Neural progenitor cell (in vitro differentiated cells): ENCODE data around the gene NFIX. TPM values are rescaled to one million over a fixed set of nuclear protein-coding genes. Genes with fewer than 3 reads are reported as not detected.

Experiments used
- DNase-seq: peaks from one replicate; pipeline ENCODE4 v3.0.0-alpha.2; 2016; ENCODE audit warnings: low spot score
- H2AFZ ChIP-seq: fragments of 200-600 bp; sonication (generic); replicated peaks from 2 replicates; pipeline ENCODE4 v1.6.1; 2016; ENCODE audit warnings: antibody characterized with exemption
- H3F3A ChIP-seq: fragments of 200-600 bp; sonication (generic); 2 replicates; pipeline ENCODE4 v1.6.1; 2016; ENCODE audit warnings: antibody characterized with exemption, low read depth
- H3K27ac ChIP-seq: fragments of 200-600 bp; sonication (generic); 2 replicates; pipeline ENCODE4 v1.5.1; 2016; ENCODE audit warnings: mild to moderate bottlenecking
- H3K27me3 ChIP-seq: fragments of 200-600 bp; sonication (generic); 2 replicates; pipeline ENCODE4 v1.6.1; 2016; ENCODE audit warnings: mild to moderate bottlenecking, moderate library complexity
- H3K36me3 ChIP-seq: fragments of 200-600 bp; sonication (generic); 2 replicates; pipeline ENCODE4 v1.5.1; 2016
- H3K4me1 ChIP-seq: fragments of 200-600 bp; sonication (generic); 2 replicates; pipeline ENCODE4 v1.6.1; 2016; ENCODE audit warnings: mixed run types
- H3K4me2 ChIP-seq: fragments of 200-600 bp; sonication (generic); 2 replicates; pipeline ENCODE4 v1.6.1; 2016
- H3K4me3 ChIP-seq: fragments of 200-600 bp; sonication (generic); 2 replicates; pipeline ENCODE4 v1.5.1; 2016
- H3K79me2 ChIP-seq: fragments of 200-600 bp; sonication (generic); 2 replicates; pipeline ENCODE4 v1.6.1; 2016; ENCODE audit warnings: low read depth
- H3K9ac ChIP-seq: fragments of 200-600 bp; sonication (generic); 2 replicates; pipeline ENCODE4 v1.6.1; 2016
- H3K9me3 ChIP-seq: fragments of 200-600 bp; sonication (generic); 2 replicates; pipeline ENCODE4 v1.5.1; 2016; ENCODE audit warnings: low read depth
- H4K20me1 ChIP-seq: fragments of 200-600 bp; sonication (generic); 2 replicates; pipeline ENCODE4 v1.6.1; 2016; ENCODE audit warnings: low read depth
- H3K27ac Mint-ChIP-seq: 3 replicates; pipeline ENCODE4 v1.8.0; 2021; ENCODE audit warnings: mixed read lengths
- H3K27me3 Mint-ChIP-seq: 2 replicates; pipeline ENCODE4 v1.8.0; 2022; ENCODE audit warnings: low read depth, mild to moderate bottlenecking, inconsistent platforms, moderate library complexity, mixed read lengths; ENCODE audit not compliant: insufficient read depth
- H3K36me3 Mint-ChIP-seq: 3 replicates; pipeline ENCODE4 v1.8.0; 2021; ENCODE audit warnings: mixed read lengths
- H3K4me1 Mint-ChIP-seq: 3 replicates; pipeline ENCODE4 v1.8.0; 2021; ENCODE audit warnings: mixed read lengths
- H3K4me3 Mint-ChIP-seq: 3 replicates; pipeline ENCODE4 v1.8.0; 2021; ENCODE audit warnings: mild to moderate bottlenecking, moderate library complexity, mixed read lengths
- H3K9me3 Mint-ChIP-seq: 3 replicates; pipeline ENCODE4 v1.8.0; 2020; ENCODE audit warnings: mixed read lengths
- CTCF ChIP-seq: fragments of 200-600 bp; sonication (generic); IDR thresholded peaks from 2 replicates; pipeline ENCODE4 v1.5.1; 2017; ENCODE audit warnings: antibody characterized with exemption, mild to moderate bottlenecking
- EZH2 ChIP-seq: fragments of 200-600 bp; sonication (generic); IDR thresholded peaks from 2 replicates; pipeline ENCODE4 v1.6.1; 2017; ENCODE audit warnings: antibody characterized with exemption, mild to moderate bottlenecking, moderate library complexity
- EZH2phosphoT487 ChIP-seq: fragments of 200-600 bp; sonication (generic); IDR thresholded peaks from 2 replicates; pipeline ENCODE4 v1.6.1; 2017; ENCODE audit warnings: antibody characterized with exemption
- total RNA-seq: library from RNA; depleted of rRNA; stranded (reverse); fragments of >200 nt; gene quantifications from 2 replicates; pipeline ENCODE4 v1.2.3, GENCODE V29; 2015; ENCODE audit warnings: low replicate concordance

Gene NFIX
- total RNA-seq, 1 donor from 2014 or later, result 0.06 TPM

GRCh38 chr19:13068085-13068846 is 73.0 kb downstream of the NFIX start:
- Histone ChIP-seq H3K9ac (no peak overlapping the region), H3K4me1 (peaks cover 12% of the 10 kb centered on the region), H3K27me3 (peaks cover 37% of the 10 kb centered on the region), H3K27ac (no peak overlapping the region), H4K20me1 (no peaks in the 10 kb centered on the region), H3F3A (no peaks in the 10 kb centered on the region), H3K9me3 (no peaks in the 10 kb centered on the region), H3K36me3 (no peaks in the 10 kb centered on the region), H2AFZ (no peak overlapping the region), H3K79me2 (no peaks in the 10 kb centered on the region), H3K4me3 (no peak overlapping the region), H3K4me2 (no peak overlapping the region)
- Mint-ChIP-seq H3K4me1 (peaks cover 6% of the 10 kb centered on the region), H3K27me3 (peaks cover 40% of the 10 kb centered on the region), H3K36me3 (no peaks in the 10 kb centered on the region), H3K9me3 (no peaks in the 10 kb centered on the region), H3K27ac (no peak overlapping the region), H3K4me3 (peak overlapping the region; percentile 31)
- DNase-seq, result no peak
- no peak for TF ChIP-seq EZH2phosphoT487
- no peak for TF ChIP-seq EZH2
- no peak for TF ChIP-seq CTCF

GRCh38 chr19:13069415-13070359 is 74.4 kb downstream of the NFIX start:
- no peak overlapping the region for H3K27ac Mint-ChIP-seq
- no peaks in the 10 kb centered on the region for H3K36me3 ChIP-seq

More at GRCh38 chr19:13069415-13070359, 74.4 kb downstream of the NFIX start:
- Histone ChIP-seq H2AFZ (peak overlapping the region; percentile 65), H3K9me3 (no peaks in the 10 kb centered on the region), H3K27me3 (peaks cover 23% of the 10 kb centered on the region), H3K4me2 (peak overlapping the region; percentile 8), H3F3A (no peaks in the 10 kb centered on the region), H3K27ac (no peak overlapping the region), H3K9ac (no peak overlapping the region), H3K79me2 (no peaks in the 10 kb centered on the region), H3K4me1 (peaks cover 12% of the 10 kb centered on the region), H4K20me1 (no peaks in the 10 kb centered on the region), H3K4me3 (no peak overlapping the region)
- H3K9me3 Mint-ChIP-seq, result no peaks in the 10 kb centered on the region
- peaks cover 40% of the 10 kb centered on the region for H3K27me3 Mint-ChIP-seq
- DNase-seq, result no peak
- H3K36me3 Mint-ChIP-seq, result no peaks in the 10 kb centered on the region
- TF ChIP-seq CTCF (no peak), EZH2phosphoT487 (no peak), EZH2 (no peak)
- H3K4me3 Mint-ChIP-seq, result peak overlapping the region; percentile 43
- H3K4me1 Mint-ChIP-seq, result peaks cover 6% of the 10 kb centered on the region
